Stimulated activated CD4-positive, alpha-beta T cell treated with anti-CD3 and anti-CD28 coated beads, Interleukin-4, amount 100 ng/mL, for 48 hours (primary cell): ENCODE results near the gene MREG.

Experiments used
- DNase-seq, 2 donors: peaks; one replicate each; pipeline ENCODE4 v3.0.0-alpha.2; 2020; ENCODE audit warnings: low read depth in 2 of 2

MREG gene

GRCh38 chr2:215895330-215895729, 118.0 kb downstream of the MREG start:
- no peak for DNase-seq
